Lower leg skin (tissue), 3 donors: Measurements from ENCODE around the gene C12orf43.

Experiments
- POLR2A ChIP-seq, 2 donors: fragments of 450-650 bp; IDR thresholded peaks; one replicate each; pipeline ENCODE4 v1.6.1; 2016 to 2017; ENCODE audit warnings: antibody characterized with exemption in 2 of 2, mild to moderate bottlenecking in 1 of 2, moderate library complexity in 1 of 2
- TF ChIP-seq, protein P1 (sequence below), 3 donors: fragments of 450-650 bp; IDR thresholded peaks; one replicate each; pipeline ENCODE4 v1.5.1; 2016; ENCODE audit warnings: antibody characterized with exemption in 3 of 3, mild to moderate bottlenecking in 3 of 3, moderate library complexity in 2 of 3

DNA sequence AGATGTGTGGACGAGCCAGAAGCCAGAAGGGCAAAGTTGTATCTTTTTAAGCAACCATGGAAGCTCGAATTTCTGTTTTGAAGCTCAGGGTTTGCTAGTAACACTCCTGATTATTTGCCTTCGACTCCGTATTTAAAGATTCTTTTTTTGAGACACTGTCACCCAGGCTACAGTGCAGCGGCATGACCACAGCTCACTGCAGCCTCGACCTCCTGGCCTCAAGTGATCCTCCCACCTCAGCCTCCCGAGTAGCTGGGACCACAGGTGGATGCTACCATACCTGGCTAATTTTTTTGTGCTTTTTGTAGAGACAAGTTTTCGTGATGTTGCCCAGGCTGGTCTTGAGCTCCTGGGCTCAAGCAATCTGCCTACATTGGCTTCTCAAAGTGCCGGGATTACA lies 41.5 kb upstream of the C12orf43 start:
- TF ChIP-seq, protein P1, sequence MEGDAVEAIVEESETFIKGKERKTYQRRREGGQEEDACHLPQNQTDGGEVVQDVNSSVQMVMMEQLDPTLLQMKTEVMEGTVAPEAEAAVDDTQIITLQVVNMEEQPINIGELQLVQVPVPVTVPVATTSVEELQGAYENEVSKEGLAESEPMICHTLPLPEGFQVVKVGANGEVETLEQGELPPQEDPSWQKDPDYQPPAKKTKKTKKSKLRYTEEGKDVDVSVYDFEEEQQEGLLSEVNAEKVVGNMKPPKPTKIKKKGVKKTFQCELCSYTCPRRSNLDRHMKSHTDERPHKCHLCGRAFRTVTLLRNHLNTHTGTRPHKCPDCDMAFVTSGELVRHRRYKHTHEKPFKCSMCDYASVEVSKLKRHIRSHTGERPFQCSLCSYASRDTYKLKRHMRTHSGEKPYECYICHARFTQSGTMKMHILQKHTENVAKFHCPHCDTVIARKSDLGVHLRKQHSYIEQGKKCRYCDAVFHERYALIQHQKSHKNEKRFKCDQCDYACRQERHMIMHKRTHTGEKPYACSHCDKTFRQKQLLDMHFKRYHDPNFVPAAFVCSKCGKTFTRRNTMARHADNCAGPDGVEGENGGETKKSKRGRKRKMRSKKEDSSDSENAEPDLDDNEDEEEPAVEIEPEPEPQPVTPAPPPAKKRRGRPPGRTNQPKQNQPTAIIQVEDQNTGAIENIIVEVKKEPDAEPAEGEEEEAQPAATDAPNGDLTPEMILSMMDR (IDR thresholded peaks at IDR 0.05) = no peak
- no peak for TF ChIP-seq POLR2A (IDR thresholded peaks at IDR 0.05)
